Right atrium auricular region (tissue), 2 donors: Measurements from ENCODE around the gene ERG. TPM values are rescaled to one million over a fixed set of nuclear protein-coding genes. Genes with fewer than 3 reads are reported as not detected.
A peak's percentile ranks its signal among the peaks of the same experiment; 100 is the strongest.

Experiments
- DNase-seq: peaks from one replicate; pipeline ENCODE4 v3.0.0-alpha.2; 2019; ENCODE audit warnings: low spot score
- H3K27ac ChIP-seq, 2 donors: fragments of 200-600 bp; sonication (generic); 1 replicate in 1 of 2; 2 replicates in 1 of 2; pipeline ENCODE4 v1.5.1; 2016 to 2019
- H3K27me3 ChIP-seq, 2 donors: fragments of 200-600 bp; sonication (generic); one replicate each; pipeline versions ENCODE4 v1.5.1 to v1.6.0; 2017 to 2019
- H3K36me3 ChIP-seq: fragments of 200-600 bp; sonication (generic); one replicate; pipeline ENCODE4 v1.5.1; 2016
- H3K4me1 ChIP-seq, 2 donors: fragments of 200-600 bp; sonication (generic); one replicate each; pipeline versions ENCODE4 v1.5.1 to v1.6.0; 2017 to 2019
- H3K4me3 ChIP-seq, 2 donors: fragments of 200-600 bp; sonication (generic); 1 replicate in 1 of 2; 2 replicates in 1 of 2; pipeline ENCODE4 v1.5.1; 2017 to 2019; ENCODE audit warnings: mild to moderate bottlenecking in 1 of 2, moderate library complexity in 1 of 2
- H3K9me3 ChIP-seq, 2 donors: fragments of 200-600 bp; sonication (generic); one replicate each; pipeline ENCODE4 v1.5.1; 2019
- total RNA-seq, 2 donors: library from RNA; depleted of rRNA; stranded (reverse); fragments of >200 nt; gene quantifications; one replicate each; pipeline ENCODE4 v1.1.0, GENCODE V29; 2016
- TF ChIP-seq, protein P1 (sequence below), 2 donors: fragments of 200-600 bp; sonication (generic); IDR thresholded peaks; one replicate each; pipeline ENCODE4 v1.5.1; 2019; ENCODE audit warnings: antibody characterized with exemption in 2 of 2

The ERG gene
- total RNA-seq, 2 donors from 2014 or later = 6.3 to 13.2 TPM

- no peak overlapping the region for H3K27ac ChIP-seq
- H3K27me3 ChIP-seq = no peaks in the 10 kb centered on the region
- no peaks in the 10 kb centered on the region for H3K4me1 ChIP-seq
- DNase-seq = no peak
- TF ChIP-seq, protein P1, sequence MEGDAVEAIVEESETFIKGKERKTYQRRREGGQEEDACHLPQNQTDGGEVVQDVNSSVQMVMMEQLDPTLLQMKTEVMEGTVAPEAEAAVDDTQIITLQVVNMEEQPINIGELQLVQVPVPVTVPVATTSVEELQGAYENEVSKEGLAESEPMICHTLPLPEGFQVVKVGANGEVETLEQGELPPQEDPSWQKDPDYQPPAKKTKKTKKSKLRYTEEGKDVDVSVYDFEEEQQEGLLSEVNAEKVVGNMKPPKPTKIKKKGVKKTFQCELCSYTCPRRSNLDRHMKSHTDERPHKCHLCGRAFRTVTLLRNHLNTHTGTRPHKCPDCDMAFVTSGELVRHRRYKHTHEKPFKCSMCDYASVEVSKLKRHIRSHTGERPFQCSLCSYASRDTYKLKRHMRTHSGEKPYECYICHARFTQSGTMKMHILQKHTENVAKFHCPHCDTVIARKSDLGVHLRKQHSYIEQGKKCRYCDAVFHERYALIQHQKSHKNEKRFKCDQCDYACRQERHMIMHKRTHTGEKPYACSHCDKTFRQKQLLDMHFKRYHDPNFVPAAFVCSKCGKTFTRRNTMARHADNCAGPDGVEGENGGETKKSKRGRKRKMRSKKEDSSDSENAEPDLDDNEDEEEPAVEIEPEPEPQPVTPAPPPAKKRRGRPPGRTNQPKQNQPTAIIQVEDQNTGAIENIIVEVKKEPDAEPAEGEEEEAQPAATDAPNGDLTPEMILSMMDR (IDR thresholded peaks at IDR 0.05) = no peak
- H3K4me3 ChIP-seq = no peak overlapping the region
- H3K9me3 ChIP-seq = no peaks in the 10 kb centered on the region
- H3K36me3 ChIP-seq = no peaks in the 10 kb centered on the region
These were observed 112.7 kb downstream of the ERG start for GRCh38 chr21:38385427-38386175.

DNA sequence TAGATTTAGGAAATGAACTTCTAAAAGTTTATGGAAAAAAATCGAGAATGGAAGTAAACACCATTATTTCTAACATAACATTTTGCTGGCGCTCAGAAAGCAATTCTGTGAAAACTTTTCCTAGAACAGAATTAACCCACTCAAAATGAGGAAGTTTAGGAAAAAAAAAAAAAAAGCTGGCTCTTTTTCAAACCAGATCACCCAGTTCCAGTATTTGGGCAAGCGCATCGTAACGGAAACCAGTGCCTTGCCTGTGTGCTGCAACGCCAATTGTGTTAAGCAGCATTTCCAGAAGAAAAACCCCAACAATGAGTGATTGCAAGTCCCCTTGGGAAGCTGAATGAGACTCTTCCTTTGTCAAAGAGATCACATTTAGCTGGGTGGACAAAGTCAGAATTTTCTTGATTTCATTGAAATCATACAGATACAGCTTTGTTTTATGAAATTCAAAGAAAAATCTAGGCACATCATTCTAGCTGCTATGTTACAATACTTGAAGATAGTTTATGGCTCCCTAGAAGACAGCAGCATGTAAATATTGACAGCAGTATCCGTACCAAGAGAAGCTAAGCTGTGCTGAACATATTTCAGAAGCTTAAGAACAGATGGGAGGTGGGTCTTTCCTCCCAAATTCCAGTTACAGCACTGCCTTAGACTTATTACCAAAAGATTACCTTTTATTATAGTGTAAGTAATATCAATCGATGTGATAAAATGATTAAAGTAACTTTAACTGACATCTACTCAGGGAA, 113.4 kb downstream of the ERG start:
- TF ChIP-seq, protein P1 (IDR thresholded peaks at IDR 0.05) = no peak
- Histone ChIP-seq H3K4me3 (no peak overlapping the region), H3K27ac (no peak overlapping the region), H3K27me3 (no peaks in the 10 kb centered on the region), H3K4me1 (no peaks in the 10 kb centered on the region), H3K9me3 (no peaks in the 10 kb centered on the region), H3K36me3 (no peaks in the 10 kb centered on the region)
- no peak for DNase-seq

- Histone ChIP-seq H3K36me3 (no peaks in the 10 kb centered on the region), H3K9me3 (no peaks in the 10 kb centered on the region), H3K27me3 (no peaks in the 10 kb centered on the region), H3K4me1 (no peaks in the 10 kb centered on the region), H3K4me3 (no peak overlapping the region), H3K27ac (no peak overlapping the region)
- TF ChIP-seq, protein P1 (IDR thresholded peaks at IDR 0.05) = no peak
- DNase-seq = no peak
These were observed 114.1 kb downstream of the ERG start for GRCh38 chr21:38384238-38384560.

DNA sequence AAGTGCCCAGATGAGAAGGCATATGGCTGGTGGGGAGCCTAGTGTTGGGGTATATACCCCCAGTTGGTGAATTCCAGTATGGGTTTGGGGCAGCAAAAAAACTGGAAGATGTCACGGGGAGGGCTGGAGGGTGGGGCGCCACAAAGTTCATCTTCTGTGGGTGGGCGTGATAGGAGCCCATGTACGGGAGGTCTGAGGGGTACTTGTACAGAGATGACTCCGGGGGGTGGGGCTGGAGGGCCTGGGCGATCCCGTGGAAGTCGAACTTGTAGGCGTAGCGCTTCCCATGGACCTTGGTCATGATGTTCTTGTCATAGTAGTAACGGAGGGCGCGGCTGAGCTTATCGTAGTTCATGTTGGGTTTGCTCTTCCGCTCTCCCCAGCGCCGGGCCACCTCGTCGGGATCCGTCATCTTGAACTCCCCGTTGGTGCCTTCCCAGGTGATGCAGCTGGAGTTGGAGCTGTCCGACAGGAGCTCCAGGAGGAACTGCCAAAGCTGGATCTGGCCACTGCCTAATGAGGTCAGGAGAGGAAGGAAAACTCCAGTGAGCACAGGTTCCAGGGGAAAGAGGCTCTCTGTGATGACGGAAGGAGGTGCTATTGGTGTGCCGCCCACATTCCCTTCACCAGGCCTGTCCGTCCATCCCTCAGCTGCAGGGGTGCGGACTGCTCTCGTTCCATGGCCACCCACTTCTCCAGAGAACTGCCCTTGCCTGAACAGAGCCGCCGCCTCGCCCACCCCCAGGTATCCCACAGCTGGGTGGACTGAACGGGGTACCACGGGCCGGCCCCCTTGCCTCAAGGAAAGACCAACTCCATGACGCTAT, 114.7 kb downstream of the ERG start:
- Histone ChIP-seq H3K4me1 (no peaks in the 10 kb centered on the region), H3K27me3 (no peaks in the 10 kb centered on the region), H3K27ac (no peak overlapping the region), H3K36me3 (no peaks in the 10 kb centered on the region), H3K9me3 (no peaks in the 10 kb centered on the region), H3K4me3 (no peak overlapping the region)
- TF ChIP-seq, protein P1 (IDR thresholded peaks at IDR 0.05) = no peak
- DNase-seq = no peak

DNA sequence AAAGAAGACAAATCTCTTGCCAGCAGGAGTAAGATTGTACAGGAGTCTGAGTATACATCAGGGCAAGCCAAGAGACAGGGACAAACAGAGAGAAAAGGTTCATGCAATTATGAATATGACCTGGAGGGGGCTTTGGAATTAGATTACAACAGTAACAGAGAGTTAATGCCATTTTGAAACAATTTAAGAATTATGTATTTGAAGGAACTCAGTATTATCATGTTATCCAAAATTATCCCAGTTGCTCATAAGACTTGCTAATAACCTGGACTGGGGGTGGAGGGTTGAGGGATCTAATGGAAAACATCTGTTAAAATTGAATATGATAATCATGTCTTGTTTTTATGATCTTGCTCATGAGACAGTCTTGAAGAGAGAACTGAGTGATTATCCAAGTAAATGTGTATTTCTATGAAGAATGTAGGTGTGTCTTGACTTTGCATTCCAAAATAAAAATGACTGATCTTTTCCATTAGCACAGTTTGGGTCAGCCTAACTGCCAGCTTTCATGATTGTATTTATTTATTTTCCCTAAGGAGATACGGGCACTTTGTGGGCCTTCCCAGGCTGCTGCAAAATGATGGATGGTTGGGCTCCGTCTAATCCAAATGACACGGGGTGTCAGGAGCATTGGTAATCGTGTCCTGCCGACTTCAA, 117.7 kb downstream of the ERG start:
- H3K36me3 ChIP-seq = no peaks in the 10 kb centered on the region
- no peaks in the 10 kb centered on the region for H3K9me3 ChIP-seq
- H3K4me3 ChIP-seq = no peak overlapping the region
- peaks cover 0 to 9% of the 10 kb centered on the region in 2 donors for H3K4me1 ChIP-seq
- TF ChIP-seq, protein P1 (IDR thresholded peaks at IDR 0.05) = peak in 1 of 2 donors; percentile 26
- DNase-seq = peak; percentile 52
- H3K27ac ChIP-seq = no peak overlapping the region
- no peaks in the 10 kb centered on the region for H3K27me3 ChIP-seq
